ENCODE data around the gene CHIC2. TPM values are rescaled to one million over a fixed set of nuclear protein-coding genes. Genes with fewer than 3 reads are reported as not detected.

Gene CHIC2
- total RNA-seq, 2 donors from 2014 or later = 13.5 to 26.2 TPM

- Histone ChIP-seq H3K4me1 (no peaks in the 10 kb centered on the region), H3K27ac (no peak overlapping the region), H3K9me3 (no peaks in the 10 kb centered on the region), H3K27me3 (no peaks in the 10 kb centered on the region), H3K4me3 (no peak overlapping the region), H3K36me3 (no peaks in the 10 kb centered on the region), H3K9ac (ENCODE audit: low read depth in 2 of 2, low read length in 2 of 2) (no peak overlapping the region)
- intact Hi-C loops (cut with DNase I) = no loop called here
- DNase-seq = no peak
- TF ChIP-seq, protein P1, sequence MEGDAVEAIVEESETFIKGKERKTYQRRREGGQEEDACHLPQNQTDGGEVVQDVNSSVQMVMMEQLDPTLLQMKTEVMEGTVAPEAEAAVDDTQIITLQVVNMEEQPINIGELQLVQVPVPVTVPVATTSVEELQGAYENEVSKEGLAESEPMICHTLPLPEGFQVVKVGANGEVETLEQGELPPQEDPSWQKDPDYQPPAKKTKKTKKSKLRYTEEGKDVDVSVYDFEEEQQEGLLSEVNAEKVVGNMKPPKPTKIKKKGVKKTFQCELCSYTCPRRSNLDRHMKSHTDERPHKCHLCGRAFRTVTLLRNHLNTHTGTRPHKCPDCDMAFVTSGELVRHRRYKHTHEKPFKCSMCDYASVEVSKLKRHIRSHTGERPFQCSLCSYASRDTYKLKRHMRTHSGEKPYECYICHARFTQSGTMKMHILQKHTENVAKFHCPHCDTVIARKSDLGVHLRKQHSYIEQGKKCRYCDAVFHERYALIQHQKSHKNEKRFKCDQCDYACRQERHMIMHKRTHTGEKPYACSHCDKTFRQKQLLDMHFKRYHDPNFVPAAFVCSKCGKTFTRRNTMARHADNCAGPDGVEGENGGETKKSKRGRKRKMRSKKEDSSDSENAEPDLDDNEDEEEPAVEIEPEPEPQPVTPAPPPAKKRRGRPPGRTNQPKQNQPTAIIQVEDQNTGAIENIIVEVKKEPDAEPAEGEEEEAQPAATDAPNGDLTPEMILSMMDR (IDR thresholded peaks at IDR 0.05) = no peak
These were observed 72.6 kb downstream of the CHIC2 start for GRCh38 chr4:53991821-53992220.

- H3K4me1 ChIP-seq = no peaks in the 10 kb centered on the region
- no peak for DNase-seq
- no peaks in the 10 kb centered on the region for H3K9me3 ChIP-seq
- H3K4me3 ChIP-seq = no peak overlapping the region
- H3K27me3 ChIP-seq = no peaks in the 10 kb centered on the region
- TF ChIP-seq, protein P1 (IDR thresholded peaks at IDR 0.05) = no peak
- no peak overlapping the region for H3K27ac ChIP-seq
- H3K9ac ChIP-seq (ENCODE audit: low read depth in 2 of 2, low read length in 2 of 2) = no peak overlapping the region
- intact Hi-C loops (cut with DNase I) = no loop called here
- H3K36me3 ChIP-seq = no peaks in the 10 kb centered on the region
These were observed 73.8 kb downstream of the CHIC2 start for GRCh38 chr4:53990641-53991040.

- Histone ChIP-seq H3K9ac (ENCODE audit: low read depth in 2 of 2, low read length in 2 of 2) (no peak overlapping the region), H3K4me1 (no peaks in the 10 kb centered on the region), H3K9me3 (no peaks in the 10 kb centered on the region), H3K27ac (no peak overlapping the region), H3K4me3 (no peak overlapping the region), H3K36me3 (no peaks in the 10 kb centered on the region), H3K27me3 (no peaks in the 10 kb centered on the region)
- DNase-seq = no peak
- intact Hi-C loops (cut with DNase I) = no loop called here
- TF ChIP-seq, protein P1 (IDR thresholded peaks at IDR 0.05) = no peak
These were observed 76.6 kb downstream of the CHIC2 start for GRCh38 chr4:53987761-53988171.

DNA sequence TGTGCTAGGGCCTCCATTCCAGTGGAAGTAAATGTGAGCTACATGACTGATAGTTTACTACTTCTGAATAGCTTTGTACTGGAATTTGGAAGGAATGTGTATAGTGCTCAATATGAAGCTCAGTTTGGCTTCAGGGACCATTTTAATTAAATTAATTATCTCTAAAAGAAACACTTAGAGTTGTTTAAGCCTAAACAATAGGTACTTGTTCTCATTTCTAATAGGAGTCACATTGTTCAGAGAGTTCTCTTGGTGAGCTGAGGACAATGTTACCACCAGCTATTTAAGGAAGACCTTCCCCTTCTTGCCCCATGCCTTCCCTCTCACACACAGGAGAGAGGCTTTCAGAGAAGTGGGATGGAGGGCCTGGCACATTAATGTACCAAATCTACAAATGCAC, 78.3 kb downstream of the CHIC2 start:
- Histone ChIP-seq H3K9ac (ENCODE audit: low read depth in 2 of 2, low read length in 2 of 2) (no peak overlapping the region), H3K27me3 (no peaks in the 10 kb centered on the region), H3K36me3 (no peaks in the 10 kb centered on the region), H3K4me3 (no peak overlapping the region), H3K4me1 (no peaks in the 10 kb centered on the region), H3K9me3 (no peaks in the 10 kb centered on the region), H3K27ac (no peak overlapping the region)
- no peak for DNase-seq
- TF ChIP-seq, protein P1 (IDR thresholded peaks at IDR 0.05) = no peak
- intact Hi-C loops (cut with DNase I) = no loop called here

DNA sequence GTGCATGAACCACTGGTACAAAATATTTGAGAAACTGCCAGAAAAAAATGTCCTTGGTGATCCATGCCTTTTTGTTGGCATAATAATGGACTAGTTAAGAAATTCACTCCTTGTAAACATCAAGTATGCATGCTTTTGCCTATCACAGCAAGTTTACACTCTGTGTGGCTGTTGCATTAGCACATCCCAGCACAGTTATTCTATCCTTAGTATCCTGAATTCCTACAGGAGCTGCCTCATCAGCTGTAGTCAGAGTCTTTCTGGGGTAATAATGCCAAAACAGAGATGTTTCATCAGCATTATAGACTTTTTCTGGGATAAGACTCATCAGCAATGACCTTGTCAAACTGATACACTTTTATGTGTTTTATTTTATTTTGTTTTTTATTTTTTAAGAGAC, 82.8 kb downstream of the CHIC2 start:
- Histone ChIP-seq H3K27me3 (no peaks in the 10 kb centered on the region), H3K9ac (ENCODE audit: low read depth in 2 of 2, low read length in 2 of 2) (no peak overlapping the region), H3K4me1 (no peaks in the 10 kb centered on the region), H3K36me3 (no peaks in the 10 kb centered on the region), H3K9me3 (no peaks in the 10 kb centered on the region), H3K4me3 (no peak overlapping the region), H3K27ac (no peak overlapping the region)
- intact Hi-C loops (cut with DNase I) = no loop called here
- TF ChIP-seq, protein P1 (IDR thresholded peaks at IDR 0.05) = no peak
- DNase-seq = no peak

GRCh38 chr4:53981066-53981465, 83.3 kb downstream of the CHIC2 start:
- no peak overlapping the region for H3K27ac ChIP-seq
- H3K36me3 ChIP-seq = no peaks in the 10 kb centered on the region
- TF ChIP-seq, protein P1 (IDR thresholded peaks at IDR 0.05) = no peak
- H3K27me3 ChIP-seq = no peaks in the 10 kb centered on the region
- no peaks in the 10 kb centered on the region for H3K4me1 ChIP-seq
- no peak overlapping the region for H3K9ac ChIP-seq (ENCODE audit: low read depth in 2 of 2, low read length in 2 of 2)
- no peak overlapping the region for H3K4me3 ChIP-seq
- intact Hi-C loops (cut with DNase I) = no loop called here
- no peaks in the 10 kb centered on the region for H3K9me3 ChIP-seq
- no peak for DNase-seq
